ENCODE data around the gene MAML3.

MAML3 gene

GRCh38 chr4:140066031-140066930, 87.7 kb downstream of the MAML3 start:
- H3K27ac ChIP-seq (ENCODE audit: low read depth in 2 of 2, low read length in 2 of 2) = no peak overlapping the region
- H3K4me3 ChIP-seq (ENCODE audit: low read length in 2 of 2) = no peak overlapping the region
- no peaks in the 10 kb centered on the region for H3K27me3 ChIP-seq (ENCODE audit: control insufficient read depth in 2 of 2, insufficient read depth in 2 of 2, low read length in 2 of 2)
- no peaks in the 10 kb centered on the region for H3K36me3 ChIP-seq (ENCODE audit: control insufficient read depth in 2 of 2, insufficient read depth in 2 of 2, low read length in 2 of 2)
- no peak overlapping the region for H3K9ac ChIP-seq (ENCODE audit: low read depth in 1 of 2, low read length in 2 of 2)
- no peaks in the 10 kb centered on the region for H3K9me3 ChIP-seq (ENCODE audit: control insufficient read depth in 2 of 2, low read length in 2 of 2)
- H3K4me1 ChIP-seq (ENCODE audit: control insufficient read depth in 2 of 2, insufficient read depth in 2 of 2, low read length in 2 of 2) = peaks cover 0 to 8% of the 10 kb centered on the region in 2 donors

GRCh38 chr4:140065393-140065792, 88.6 kb downstream of the MAML3 start:
- Histone ChIP-seq H3K9me3 (ENCODE audit: control insufficient read depth in 2 of 2, low read length in 2 of 2) (no peaks in the 10 kb centered on the region), H3K9ac (ENCODE audit: low read depth in 1 of 2, low read length in 2 of 2) (no peak overlapping the region), H3K36me3 (ENCODE audit: control insufficient read depth in 2 of 2, insufficient read depth in 2 of 2, low read length in 2 of 2) (no peaks in the 10 kb centered on the region), H3K4me3 (ENCODE audit: low read length in 2 of 2) (no peak overlapping the region), H3K4me1 (ENCODE audit: control insufficient read depth in 2 of 2, insufficient read depth in 2 of 2, low read length in 2 of 2) (peaks cover 0 to 8% of the 10 kb centered on the region in 2 donors), H3K27ac (ENCODE audit: low read depth in 2 of 2, low read length in 2 of 2) (no peak overlapping the region), H3K27me3 (ENCODE audit: control insufficient read depth in 2 of 2, insufficient read depth in 2 of 2, low read length in 2 of 2) (no peaks in the 10 kb centered on the region)

GRCh38 chr4:140061659-140062289, 92.2 kb downstream of the MAML3 start:
- Histone ChIP-seq H3K36me3 (ENCODE audit: control insufficient read depth in 2 of 2, insufficient read depth in 2 of 2, low read length in 2 of 2) (no peaks in the 10 kb centered on the region), H3K9me3 (ENCODE audit: control insufficient read depth in 2 of 2, low read length in 2 of 2) (no peaks in the 10 kb centered on the region), H3K27ac (ENCODE audit: low read depth in 2 of 2, low read length in 2 of 2) (no peak overlapping the region), H3K9ac (ENCODE audit: low read depth in 1 of 2, low read length in 2 of 2) (no peak overlapping the region), H3K27me3 (ENCODE audit: control insufficient read depth in 2 of 2, insufficient read depth in 2 of 2, low read length in 2 of 2) (no peaks in the 10 kb centered on the region), H3K4me1 (ENCODE audit: control insufficient read depth in 2 of 2, insufficient read depth in 2 of 2, low read length in 2 of 2) (peaks cover 3 to 8% of the 10 kb centered on the region in 2 donors), H3K4me3 (ENCODE audit: low read length in 2 of 2) (no peak overlapping the region)

GRCh38 chr4:140061194-140061593, 92.8 kb downstream of the MAML3 start:
- no peak overlapping the region for H3K4me3 ChIP-seq (ENCODE audit: low read length in 2 of 2)
- no peak overlapping the region for H3K9ac ChIP-seq (ENCODE audit: low read depth in 1 of 2, low read length in 2 of 2)

GRCh38 chr4:140059159-140059558, 94.8 kb downstream of the MAML3 start:
- H3K9me3 ChIP-seq (ENCODE audit: control insufficient read depth in 2 of 2, low read length in 2 of 2) = no peaks in the 10 kb centered on the region
- no peak overlapping the region for H3K4me3 ChIP-seq (ENCODE audit: low read length in 2 of 2)
- no peak overlapping the region for H3K27ac ChIP-seq (ENCODE audit: low read depth in 2 of 2, low read length in 2 of 2)
- H3K27me3 ChIP-seq (ENCODE audit: control insufficient read depth in 2 of 2, insufficient read depth in 2 of 2, low read length in 2 of 2) = no peaks in the 10 kb centered on the region
- H3K9ac ChIP-seq (ENCODE audit: low read depth in 1 of 2, low read length in 2 of 2) = no peak overlapping the region
- H3K4me1 ChIP-seq (ENCODE audit: control insufficient read depth in 2 of 2, insufficient read depth in 2 of 2, low read length in 2 of 2) = peaks cover 3 to 8% of the 10 kb centered on the region in 2 donors
- no peaks in the 10 kb centered on the region for H3K36me3 ChIP-seq (ENCODE audit: control insufficient read depth in 2 of 2, insufficient read depth in 2 of 2, low read length in 2 of 2)

More at GRCh38 chr4:140061194-140061593, 92.8 kb downstream of the MAML3 start:
- Histone ChIP-seq H3K36me3 (ENCODE audit: control insufficient read depth in 2 of 2, insufficient read depth in 2 of 2, low read length in 2 of 2) (no peaks in the 10 kb centered on the region), H3K9me3 (ENCODE audit: control insufficient read depth in 2 of 2, low read length in 2 of 2) (no peaks in the 10 kb centered on the region), H3K27me3 (ENCODE audit: control insufficient read depth in 2 of 2, insufficient read depth in 2 of 2, low read length in 2 of 2) (no peaks in the 10 kb centered on the region), H3K27ac (ENCODE audit: low read depth in 2 of 2, low read length in 2 of 2) (peak overlapping the region in 1 of 2 donors; percentile 13), H3K4me1 (ENCODE audit: control insufficient read depth in 2 of 2, insufficient read depth in 2 of 2, low read length in 2 of 2) (peaks cover 3 to 8% of the 10 kb centered on the region in 2 donors)

GRCh38 chr4:140057701-140058100, 96.3 kb downstream of the MAML3 start:
- H3K9ac ChIP-seq (ENCODE audit: low read depth in 1 of 2, low read length in 2 of 2) = no peak overlapping the region
- H3K4me3 ChIP-seq (ENCODE audit: low read length in 2 of 2) = no peak overlapping the region
- no peaks in the 10 kb centered on the region for H3K27me3 ChIP-seq (ENCODE audit: control insufficient read depth in 2 of 2, insufficient read depth in 2 of 2, low read length in 2 of 2)
- no peak overlapping the region for H3K27ac ChIP-seq (ENCODE audit: low read depth in 2 of 2, low read length in 2 of 2)
- H3K9me3 ChIP-seq (ENCODE audit: control insufficient read depth in 2 of 2, low read length in 2 of 2) = no peaks in the 10 kb centered on the region
- peaks cover 3 to 8% of the 10 kb centered on the region in 2 donors for H3K4me1 ChIP-seq (ENCODE audit: control insufficient read depth in 2 of 2, insufficient read depth in 2 of 2, low read length in 2 of 2)
- H3K36me3 ChIP-seq (ENCODE audit: control insufficient read depth in 2 of 2, insufficient read depth in 2 of 2, low read length in 2 of 2) = no peaks in the 10 kb centered on the region

- no peaks in the 10 kb centered on the region for H3K27me3 ChIP-seq (ENCODE audit: control insufficient read depth in 2 of 2, insufficient read depth in 2 of 2, low read length in 2 of 2)
- no peak overlapping the region for H3K4me3 ChIP-seq (ENCODE audit: low read length in 2 of 2)
- H3K27ac ChIP-seq (ENCODE audit: low read depth in 2 of 2, low read length in 2 of 2) = no peak overlapping the region
- H3K9ac ChIP-seq (ENCODE audit: low read depth in 1 of 2, low read length in 2 of 2) = no peak overlapping the region
- no peaks in the 10 kb centered on the region for H3K36me3 ChIP-seq (ENCODE audit: control insufficient read depth in 2 of 2, insufficient read depth in 2 of 2, low read length in 2 of 2)
- H3K4me1 ChIP-seq (ENCODE audit: control insufficient read depth in 2 of 2, insufficient read depth in 2 of 2, low read length in 2 of 2) = peaks cover 0 to 3% of the 10 kb centered on the region in 2 donors
- no peaks in the 10 kb centered on the region for H3K9me3 ChIP-seq (ENCODE audit: control insufficient read depth in 2 of 2, low read length in 2 of 2)
These were observed 98.0 kb downstream of the MAML3 start for GRCh38 chr4:140056015-140056414.

- Histone ChIP-seq H3K27ac (ENCODE audit: low read depth in 2 of 2, low read length in 2 of 2) (no peak overlapping the region), H3K4me3 (ENCODE audit: low read length in 2 of 2) (no peak overlapping the region), H3K9me3 (ENCODE audit: control insufficient read depth in 2 of 2, low read length in 2 of 2) (no peaks in the 10 kb centered on the region), H3K9ac (ENCODE audit: low read depth in 1 of 2, low read length in 2 of 2) (no peak overlapping the region), H3K36me3 (ENCODE audit: control insufficient read depth in 2 of 2, insufficient read depth in 2 of 2, low read length in 2 of 2) (no peaks in the 10 kb centered on the region), H3K4me1 (ENCODE audit: control insufficient read depth in 2 of 2, insufficient read depth in 2 of 2, low read length in 2 of 2) (peaks cover 6 to 9% of the 10 kb centered on the region in 2 donors), H3K27me3 (ENCODE audit: control insufficient read depth in 2 of 2, insufficient read depth in 2 of 2, low read length in 2 of 2) (no peaks in the 10 kb centered on the region)
These were observed 99.1 kb downstream of the MAML3 start for GRCh38 chr4:140054861-140055260.

- no peaks in the 10 kb centered on the region for H3K9me3 ChIP-seq (ENCODE audit: control insufficient read depth in 2 of 2, low read length in 2 of 2)
- H3K27me3 ChIP-seq (ENCODE audit: control insufficient read depth in 2 of 2, insufficient read depth in 2 of 2, low read length in 2 of 2) = no peaks in the 10 kb centered on the region
- no peak overlapping the region for H3K4me3 ChIP-seq (ENCODE audit: low read length in 2 of 2)
- H3K27ac ChIP-seq (ENCODE audit: low read depth in 2 of 2, low read length in 2 of 2) = no peak overlapping the region
- H3K9ac ChIP-seq (ENCODE audit: low read depth in 1 of 2, low read length in 2 of 2) = no peak overlapping the region
- peaks cover 16 to 20% of the 10 kb centered on the region in 2 donors for H3K4me1 ChIP-seq (ENCODE audit: control insufficient read depth in 2 of 2, insufficient read depth in 2 of 2, low read length in 2 of 2)
- H3K36me3 ChIP-seq (ENCODE audit: control insufficient read depth in 2 of 2, insufficient read depth in 2 of 2, low read length in 2 of 2) = no peaks in the 10 kb centered on the region
These were observed 100.8 kb downstream of the MAML3 start for GRCh38 chr4:140053185-140053584.

- Histone ChIP-seq H3K27me3 (ENCODE audit: control insufficient read depth in 2 of 2, insufficient read depth in 2 of 2, low read length in 2 of 2) (no peaks in the 10 kb centered on the region), H3K4me1 (ENCODE audit: control insufficient read depth in 2 of 2, insufficient read depth in 2 of 2, low read length in 2 of 2) (peaks cover 27 to 31% of the 10 kb centered on the region in 2 donors), H3K36me3 (ENCODE audit: control insufficient read depth in 2 of 2, insufficient read depth in 2 of 2, low read length in 2 of 2) (no peaks in the 10 kb centered on the region), H3K4me3 (ENCODE audit: low read length in 2 of 2) (no peak overlapping the region), H3K27ac (ENCODE audit: low read depth in 2 of 2, low read length in 2 of 2) (no peak overlapping the region), H3K9ac (ENCODE audit: low read depth in 1 of 2, low read length in 2 of 2) (no peak overlapping the region), H3K9me3 (ENCODE audit: control insufficient read depth in 2 of 2, low read length in 2 of 2) (no peaks in the 10 kb centered on the region)
These were observed 101.9 kb downstream of the MAML3 start for GRCh38 chr4:140052050-140052449.
